PFSK-1 (cell line): Measurements from ENCODE around the gene TNRC6B.

Experiments used
- SIN3A ChIP-seq: IDR thresholded peaks from 2 replicates; pipeline ENCODE4 v1.6.1; 2012; ENCODE audit warnings: mild to moderate bottlenecking, low read length, moderate library complexity, borderline replicate concordance; ENCODE audit not compliant: insufficient read depth
- TF ChIP-seq, protein P1 (sequence below), 2 experiments: IDR thresholded peaks; 2 replicates each; pipeline versions ENCODE4 v1.6.1 to v1.8.0; 2011 to 2012; ENCODE audit warnings: low read depth in 2 of 2, low read length in 2 of 2, control low read depth in 1 of 2, inconsistent platforms in 1 of 2, mild to moderate bottlenecking in 1 of 2, moderate library complexity in 1 of 2; ENCODE audit not compliant: insufficient read depth in 1 of 2

DNA sequence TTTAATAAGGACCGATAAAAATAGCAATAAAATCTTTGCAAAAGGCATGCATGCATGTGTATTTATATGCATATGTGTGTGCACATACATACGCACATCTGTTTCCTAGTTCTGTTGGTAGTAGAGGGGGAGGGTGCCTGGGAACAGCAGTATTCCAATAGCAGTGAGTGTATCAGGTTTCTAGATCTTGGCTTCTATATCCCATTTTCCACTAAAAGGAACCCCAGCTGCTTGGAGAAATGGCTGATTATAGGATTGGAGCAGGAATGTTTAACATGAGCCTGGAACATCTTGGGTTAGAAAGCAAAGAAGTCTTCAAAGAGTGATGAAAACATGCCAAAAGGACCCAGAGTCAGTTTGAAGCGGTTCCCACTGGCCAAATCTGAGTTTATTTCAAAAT lies 21.0 kb downstream of the TNRC6B start:
- no peak for TF ChIP-seq SIN3A
- TF ChIP-seq, protein P1, sequence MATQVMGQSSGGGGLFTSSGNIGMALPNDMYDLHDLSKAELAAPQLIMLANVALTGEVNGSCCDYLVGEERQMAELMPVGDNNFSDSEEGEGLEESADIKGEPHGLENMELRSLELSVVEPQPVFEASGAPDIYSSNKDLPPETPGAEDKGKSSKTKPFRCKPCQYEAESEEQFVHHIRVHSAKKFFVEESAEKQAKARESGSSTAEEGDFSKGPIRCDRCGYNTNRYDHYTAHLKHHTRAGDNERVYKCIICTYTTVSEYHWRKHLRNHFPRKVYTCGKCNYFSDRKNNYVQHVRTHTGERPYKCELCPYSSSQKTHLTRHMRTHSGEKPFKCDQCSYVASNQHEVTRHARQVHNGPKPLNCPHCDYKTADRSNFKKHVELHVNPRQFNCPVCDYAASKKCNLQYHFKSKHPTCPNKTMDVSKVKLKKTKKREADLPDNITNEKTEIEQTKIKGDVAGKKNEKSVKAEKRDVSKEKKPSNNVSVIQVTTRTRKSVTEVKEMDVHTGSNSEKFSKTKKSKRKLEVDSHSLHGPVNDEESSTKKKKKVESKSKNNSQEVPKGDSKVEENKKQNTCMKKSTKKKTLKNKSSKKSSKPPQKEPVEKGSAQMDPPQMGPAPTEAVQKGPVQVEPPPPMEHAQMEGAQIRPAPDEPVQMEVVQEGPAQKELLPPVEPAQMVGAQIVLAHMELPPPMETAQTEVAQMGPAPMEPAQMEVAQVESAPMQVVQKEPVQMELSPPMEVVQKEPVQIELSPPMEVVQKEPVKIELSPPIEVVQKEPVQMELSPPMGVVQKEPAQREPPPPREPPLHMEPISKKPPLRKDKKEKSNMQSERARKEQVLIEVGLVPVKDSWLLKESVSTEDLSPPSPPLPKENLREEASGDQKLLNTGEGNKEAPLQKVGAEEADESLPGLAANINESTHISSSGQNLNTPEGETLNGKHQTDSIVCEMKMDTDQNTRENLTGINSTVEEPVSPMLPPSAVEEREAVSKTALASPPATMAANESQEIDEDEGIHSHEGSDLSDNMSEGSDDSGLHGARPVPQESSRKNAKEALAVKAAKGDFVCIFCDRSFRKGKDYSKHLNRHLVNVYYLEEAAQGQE (IDR thresholded peaks at IDR 0.05; ENCODE audit: insufficient read depth in 1 of 2, low read depth in 2 of 2, low read length in 2 of 2), result no peak
